Measurements from ENCODE around the gene PROC.

PROC gene

GRCh38 chr2:127463155-127463991 is 45.1 kb downstream of the PROC start:
- no peak for DNase-seq

GRCh38 chr2:127464470-127465257 is 46.4 kb downstream of the PROC start:
- DNase-seq, result no peak

GRCh38 chr2:127465258-127465657 is 47.0 kb downstream of the PROC start:
- no peak for DNase-seq

- no peak for DNase-seq
Observed at GRCh38 chr2:127469051-127469450, 50.8 kb downstream of the PROC start.

- no peak for DNase-seq
Observed at GRCh38 chr2:127469974-127470373, 51.7 kb downstream of the PROC start.

GRCh38 chr2:127471286-127471988 is 53.2 kb downstream of the PROC start:
- DNase-seq, result no peak

GRCh38 chr2:127472268-127472667 is 54.0 kb downstream of the PROC start:
- no peak for DNase-seq

- DNase-seq, result no peak
Observed at GRCh38 chr2:127475788-127476187, 57.6 kb downstream of the PROC start.
